Keratinocyte (primary cell): ENCODE results near the gene NXPH4. TPM values are rescaled to one million over a fixed set of nuclear protein-coding genes. Genes with fewer than 3 reads are reported as not detected.

Source experiments
- DNase-seq: peaks from one replicate; pipeline ENCODE4 v3.0.0-alpha.2; 2011; ENCODE audit warnings: low read depth, missing footprints, low spot score
- FAIRE-seq: peaks from 2 replicates; lab custom pipeline; 2011; peaks lifted over from hg19 to GRCh38; lab: Jason Lieb, UNC
- H2AFZ ChIP-seq: 2 replicates; pipeline ENCODE4 v1.6.0; 2012; ENCODE audit warnings: low read length, control low read depth, inconsistent platforms; ENCODE audit not compliant: control insufficient read depth
- H3K27ac ChIP-seq: 2 replicates; pipeline ENCODE4 v1.5.1; 2011; ENCODE audit warnings: low read length; ENCODE audit not compliant: control insufficient read depth, insufficient read depth
- H3K27me3 ChIP-seq: 3 replicates; pipeline ENCODE4 v1.6.0; 2011; ENCODE audit warnings: low read length; ENCODE audit not compliant: control insufficient read depth, insufficient read depth; ENCODE audit errors: extremely low read depth
- H3K36me3 ChIP-seq, 2 experiments: 2 replicates in 1 of 2; 3 replicates in 1 of 2; pipeline ENCODE4 v1.5.1; 2011; ENCODE audit warnings: low read length in 2 of 2, mild to moderate bottlenecking in 1 of 2; ENCODE audit not compliant: control insufficient read depth in 2 of 2, insufficient read depth in 2 of 2; ENCODE audit errors: extremely low read depth in 1 of 2
- H3K4me1 ChIP-seq: 3 replicates; pipeline ENCODE4 v1.5.1; 2011; ENCODE audit warnings: low read length; ENCODE audit not compliant: control insufficient read depth, insufficient read depth; ENCODE audit errors: extremely low read depth
- H3K4me2 ChIP-seq: 3 replicates; pipeline ENCODE4 v1.6.0; 2011; ENCODE audit warnings: low read depth, low read length; ENCODE audit not compliant: control insufficient read depth, insufficient read depth; ENCODE audit errors: extremely low read depth
- H3K4me3 ChIP-seq, 3 experiments: fragments of 200-600 bp in 1 of 3; sonication (generic) in 1 of 3; 2 replicates in 2 of 3; 3 replicates in 1 of 3; pipeline ENCODE4 v1.5.1; 2011 to 2016; ENCODE audit warnings: low read length in 3 of 3, mild to moderate bottlenecking in 3 of 3, control low read depth in 2 of 3, inconsistent platforms in 1 of 3, low read depth in 1 of 3, mixed read lengths in 1 of 3, mixed run types in 1 of 3, moderate library complexity in 1 of 3; ENCODE audit not compliant: control insufficient read depth in 2 of 3, insufficient read depth in 2 of 3; ENCODE audit errors: extremely low read depth in 1 of 3
- H3K79me2 ChIP-seq: 2 replicates; pipeline ENCODE4 v1.6.0; 2012; ENCODE audit warnings: low read length; ENCODE audit not compliant: control insufficient read depth, insufficient read depth
- H3K9ac ChIP-seq: 3 replicates; pipeline ENCODE4 v1.6.0; 2011; ENCODE audit warnings: low read length; ENCODE audit not compliant: control insufficient read depth, insufficient read depth; ENCODE audit errors: extremely low read depth
- H3K9me1 ChIP-seq: 3 replicates; pipeline ENCODE4 v1.6.0; 2011; ENCODE audit warnings: low read length; ENCODE audit not compliant: control insufficient read depth, insufficient read depth; ENCODE audit errors: extremely low read depth
- H3K9me3 ChIP-seq: 2 replicates; pipeline ENCODE4 v1.5.1; 2012; ENCODE audit warnings: low read depth, low read length; ENCODE audit not compliant: control insufficient read depth
- H4K20me1 ChIP-seq: 3 replicates; pipeline ENCODE4 v1.6.0; 2011; ENCODE audit warnings: low read length; ENCODE audit not compliant: control insufficient read depth, insufficient read depth; ENCODE audit errors: extremely low read depth
- EZH2 ChIP-seq: IDR thresholded peaks from one replicate; pipeline ENCODE4 v1.6.1; 2012; ENCODE audit warnings: inconsistent platforms, mild to moderate bottlenecking, low read length, moderate library complexity
- dilution Hi-C: fragments of 300-500 bp; cut with MboI; formaldehyde crosslinking; loops from one replicate; pipeline ENCODE4 v1.7.0; 2020; ENCODE audit warnings: low sequenced_read_pairs; ENCODE audit not compliant: extremely low pct_ligation_motif_present
- polyA plus RNA-seq, 5 experiments: library from polyadenylated mRNA; depleted of rRNA in 3 of 5; stranded (reverse) in 3 of 5; stranded (forward) in 1 of 5; unstranded in 1 of 5; fragments of >200 nt; gene quantifications; 1 replicate in 1 of 5; 2 replicates in 3 of 5; 3 replicates in 1 of 5; pipeline versions ENCODE4 v1.2.1 to v1.2.3, GENCODE V29; 2011 to 2012; ENCODE audit warnings: missing spikeins in 2 of 5, low read depth in 1 of 5, low replicate concordance in 1 of 5
- TF ChIP-seq, protein P1 (sequence below), 3 experiments: IDR thresholded peaks in 1 of 3; conservative IDR thresholded peaks in 1 of 3; optimal IDR thresholded peaks in 1 of 3; 2 replicates in 2 of 3; 3 replicates in 1 of 3; pipeline versions ENCODE3 to v1.5.1; 2011; ENCODE audit warnings: low read length in 3 of 3, mild to moderate bottlenecking in 3 of 3, moderate library complexity in 2 of 3, control low read depth in 1 of 3, inconsistent platforms in 1 of 3; ENCODE audit not compliant: insufficient read depth in 2 of 3; ENCODE audit errors: extremely low read depth in 1 of 3

The NXPH4 gene
- polyA plus RNA-seq, 1 donor (not counting 4 experiments of a cell fraction or from before 2014, with no cell fraction given): 0.97 TPM

DNA sequence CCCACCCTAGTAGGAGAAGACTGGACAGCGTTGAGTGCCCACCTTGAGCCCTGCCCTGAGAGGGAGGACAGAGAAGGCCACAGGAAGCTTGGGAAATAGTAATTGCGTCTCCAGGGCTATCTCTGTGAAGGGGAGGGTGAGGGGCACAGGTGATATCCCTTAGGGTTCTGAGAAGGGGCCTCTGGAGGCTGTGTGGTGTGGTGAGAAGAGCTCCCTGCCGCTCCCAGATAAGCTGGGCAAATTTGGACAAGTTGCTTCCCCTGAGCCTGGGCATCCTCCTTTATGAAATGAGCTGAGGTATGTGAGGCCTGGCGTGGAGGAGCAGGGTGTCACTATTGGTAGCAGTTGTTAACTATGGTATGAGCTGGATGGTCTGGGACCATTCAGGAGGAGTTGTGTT lies 45.7 kb upstream of the NXPH4 start:
- Histone ChIP-seq H3K4me3 (no peak overlapping the region), H4K20me1 (no peaks in the 10 kb centered on the region), H3K36me3 (peaks cover 0 to 22% of the 10 kb centered on the region in 2 experiments), H3K4me1 (peaks cover 53% of the 10 kb centered on the region), H3K9me1 (no peaks in the 10 kb centered on the region), H3K27me3 (no peaks in the 10 kb centered on the region), H3K9me3 (no peaks in the 10 kb centered on the region), H3K79me2 (no peaks in the 10 kb centered on the region), H3K9ac (peak overlapping the region; percentile 3), H2AFZ (no peak overlapping the region), H3K4me2 (peak overlapping the region; percentile 30), H3K27ac (no peak overlapping the region)
- TF ChIP-seq EZH2: no peak
- TF ChIP-seq, protein P1, sequence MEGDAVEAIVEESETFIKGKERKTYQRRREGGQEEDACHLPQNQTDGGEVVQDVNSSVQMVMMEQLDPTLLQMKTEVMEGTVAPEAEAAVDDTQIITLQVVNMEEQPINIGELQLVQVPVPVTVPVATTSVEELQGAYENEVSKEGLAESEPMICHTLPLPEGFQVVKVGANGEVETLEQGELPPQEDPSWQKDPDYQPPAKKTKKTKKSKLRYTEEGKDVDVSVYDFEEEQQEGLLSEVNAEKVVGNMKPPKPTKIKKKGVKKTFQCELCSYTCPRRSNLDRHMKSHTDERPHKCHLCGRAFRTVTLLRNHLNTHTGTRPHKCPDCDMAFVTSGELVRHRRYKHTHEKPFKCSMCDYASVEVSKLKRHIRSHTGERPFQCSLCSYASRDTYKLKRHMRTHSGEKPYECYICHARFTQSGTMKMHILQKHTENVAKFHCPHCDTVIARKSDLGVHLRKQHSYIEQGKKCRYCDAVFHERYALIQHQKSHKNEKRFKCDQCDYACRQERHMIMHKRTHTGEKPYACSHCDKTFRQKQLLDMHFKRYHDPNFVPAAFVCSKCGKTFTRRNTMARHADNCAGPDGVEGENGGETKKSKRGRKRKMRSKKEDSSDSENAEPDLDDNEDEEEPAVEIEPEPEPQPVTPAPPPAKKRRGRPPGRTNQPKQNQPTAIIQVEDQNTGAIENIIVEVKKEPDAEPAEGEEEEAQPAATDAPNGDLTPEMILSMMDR (optimal IDR thresholded peaks at IDR 0.05 in 1 of 3, IDR thresholded peaks at IDR 0.05 in 1 of 3, conservative IDR thresholded peaks at IDR 0.05 in 1 of 3; ENCODE audit: extremely low read depth in 1 of 3, insufficient read depth in 2 of 3, low read length in 3 of 3): no peak
- dilution Hi-C loops: loop anchor here (5.0 kb wide), 1 partner anchor 39 kb away; no protein-coding TSS in a partner anchor
- DNase-seq (no peak), FAIRE-seq (no peak)

DNA sequence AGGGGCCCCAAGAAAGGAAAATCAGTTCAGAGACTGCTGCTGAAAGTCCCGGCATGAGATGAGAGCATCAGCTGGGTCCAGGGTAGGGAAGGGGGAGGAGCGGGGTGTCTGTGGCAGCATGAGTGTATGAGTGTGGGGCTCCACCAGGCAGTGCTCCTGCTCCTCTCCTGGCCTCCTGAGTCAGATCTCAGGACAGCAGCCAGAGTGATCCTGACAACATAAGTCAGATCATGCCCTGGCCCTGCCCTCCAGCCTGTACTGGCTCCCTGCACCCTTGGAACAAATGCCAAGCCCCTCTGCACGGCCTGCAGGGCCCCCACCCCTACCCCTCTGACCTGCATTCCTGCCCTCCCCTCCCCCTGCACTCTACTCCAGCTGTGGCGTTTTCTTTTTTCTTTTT lies 44.9 kb upstream of the NXPH4 start:
- peaks cover 0 to 22% of the 10 kb centered on the region in 2 experiments for H3K36me3 ChIP-seq
- no peaks in the 10 kb centered on the region for H3K9me3 ChIP-seq
- TF ChIP-seq, protein P1 (optimal IDR thresholded peaks at IDR 0.05 in 1 of 3, IDR thresholded peaks at IDR 0.05 in 1 of 3, conservative IDR thresholded peaks at IDR 0.05 in 1 of 3; ENCODE audit: extremely low read depth in 1 of 3, insufficient read depth in 2 of 3, low read length in 3 of 3): no peak
- TF ChIP-seq EZH2: no peak
- no peaks in the 10 kb centered on the region for H3K79me2 ChIP-seq
- H3K9me1 ChIP-seq: no peaks in the 10 kb centered on the region
- peaks cover 53% of the 10 kb centered on the region for H3K4me1 ChIP-seq
- no peaks in the 10 kb centered on the region for H4K20me1 ChIP-seq
- no peak overlapping the region for H3K27ac ChIP-seq
- H2AFZ ChIP-seq: no peak overlapping the region
- no peaks in the 10 kb centered on the region for H3K27me3 ChIP-seq
- dilution Hi-C loops: loop anchor here (5.0 kb wide), 1 partner anchor 39 kb away; no protein-coding TSS in a partner anchor
- H3K4me2 ChIP-seq: peak overlapping the region; percentile 30
- FAIRE-seq (no peak), DNase-seq (peak; percentile 19)
- no peak overlapping the region for H3K4me3 ChIP-seq
- peak overlapping the region; percentile 3 for H3K9ac ChIP-seq
